HepG2 (cell line): ENCODE measurements around the gene FGF1. TPM values are rescaled to one million over a fixed set of nuclear protein-coding genes. Genes with fewer than 3 reads are reported as not detected.

Experiments used
- ATAC-seq: fragments of 200-7000 bp; cut with Tn5 transposase; 3 replicates; pipeline ENCODE4 v1.9.1; 2020; ENCODE audit warnings: mild to moderate bottlenecking, moderate library complexity
- BruUV-seq: library from RNA; stranded (reverse); fragments of 400-500 nt; replicated peaks from 2 replicates; lab custom pipeline; 2021; lab: Mats Ljungman, UMichigan
- CTCF ChIA-PET: fragments of 300-600 bp; formaldehyde crosslinking; extraction: SDS; loops from one replicate; lab custom pipeline; 2021; ENCODE audit warnings: low total read pairs, inconsistent platforms, low intra/inter-chr PET ratio; lab: Yijun Ruan, JAX
- POLR2A ChIA-PET: fragments of 350-600 bp; sonication (Branson Sonifier 250); formaldehyde crosslinking; loops from one replicate; lab custom pipeline; 2020; ENCODE audit warnings: antibody characterized with exemption, inconsistent platforms; lab: Yijun Ruan, JAX
- DNase-seq: peaks from one replicate; pipeline ENCODE4 v3.0.0-alpha.2; 2015; ENCODE audit warnings: low spot score
- FAIRE-seq: peaks from 3 replicates; lab custom pipeline; 2011; peaks lifted over from hg19 to GRCh38; lab: Jason Lieb, UNC
- H2AFZ ChIP-seq: one replicate; pipeline ENCODE4 v1.6.1; 2011; ENCODE audit warnings: low read length, inconsistent platforms
- H3K27ac ChIP-seq: fragments of 300-600 bp; 3 replicates; pipeline ENCODE4 v1.8.0; 2011; ENCODE audit warnings: mixed run types, mild to moderate bottlenecking, mixed read lengths, low read length, inconsistent platforms; ENCODE audit not compliant: insufficient read depth; ENCODE audit errors: extremely low read length
- H3K27me3 ChIP-seq, 2 experiments: fragments of 200-600 bp in 1 of 2; 2 replicates in 1 of 2; 3 replicates in 1 of 2; pipeline versions ENCODE4 v1.6.0 to v1.8.0; 2011; ENCODE audit warnings: low read length in 2 of 2, mild to moderate bottlenecking in 2 of 2, moderate library complexity in 2 of 2, inconsistent platforms in 1 of 2; ENCODE audit not compliant: insufficient read depth in 2 of 2, control insufficient read depth in 1 of 2
- H3K36me3 ChIP-seq, 2 experiments: fragments of 200-600 bp in 1 of 2; replicated peaks in 1 of 2; 2 replicates in 1 of 2; 3 replicates in 1 of 2; pipeline versions ENCODE4 v1.5.1 to v1.8.0; 2011; ENCODE audit warnings: low read length in 2 of 2, inconsistent platforms in 1 of 2; ENCODE audit not compliant: insufficient read depth in 2 of 2, control insufficient read depth in 1 of 2
- H3K4me1 ChIP-seq: 2 replicates; pipeline ENCODE4 v1.5.1; 2012; ENCODE audit warnings: low read length, inconsistent platforms; ENCODE audit not compliant: insufficient read depth
- H3K4me2 ChIP-seq: 2 replicates; pipeline ENCODE4 v1.6.0; 2011; ENCODE audit warnings: low read depth, low read length, inconsistent platforms
- H3K4me3 ChIP-seq, 3 experiments: fragments of 200-600 bp in 1 of 3; sonication (generic), shearing (Covaris generic) in 1 of 3; replicated peaks in 1 of 3; 2 replicates each; pipeline ENCODE4 v1.5.1; 2011 to 2016; ENCODE audit warnings: low read length in 3 of 3, inconsistent platforms in 2 of 3, low read depth in 2 of 3, mild to moderate bottlenecking in 2 of 3, control low read depth in 1 of 3, mixed read lengths in 1 of 3; ENCODE audit not compliant: insufficient read depth in 1 of 3
- H3K79me2 ChIP-seq: one replicate; pipeline ENCODE4 v1.6.1; 2011; ENCODE audit warnings: low read length, inconsistent platforms; ENCODE audit not compliant: insufficient read depth
- H3K9ac ChIP-seq: 2 replicates; pipeline ENCODE4 v1.6.0; 2011; ENCODE audit warnings: mild to moderate bottlenecking, low read depth, low read length, inconsistent platforms; ENCODE audit not compliant: insufficient read depth
- H3K9me3 ChIP-seq: 2 replicates; pipeline ENCODE4 v1.5.1; 2012; ENCODE audit warnings: mild to moderate bottlenecking, low read length
- H4K20me1 ChIP-seq: 2 replicates; pipeline ENCODE4 v1.6.0; 2011; ENCODE audit warnings: inconsistent platforms, mild to moderate bottlenecking, low read length, moderate library complexity; ENCODE audit not compliant: insufficient read depth
- ATM ChIP-seq: fragments of 450-650 bp; IDR thresholded peaks from 2 replicates; pipeline ENCODE4 v1.7.1; 2017; ENCODE audit warnings: mild to moderate bottlenecking, borderline replicate concordance
- CC2D1A ChIP-seq: sonication (generic); formaldehyde crosslinking; IDR thresholded peaks from 2 replicates; pipeline ENCODE4 v1.8.1; 2023; ENCODE audit warnings: mild to moderate bottlenecking, missing genetic modification reagents
- ELF3 ChIP-seq: IDR thresholded peaks from 2 replicates; pipeline ENCODE4 v1.6.1; 2016; ENCODE audit warnings: missing genetic modification reagents, missing compliant biosample characterization
- HES4 ChIP-seq: sonication (generic); formaldehyde crosslinking; IDR thresholded peaks from 2 replicates; pipeline ENCODE4 v1.9.0; 2021; ENCODE audit warnings: mild to moderate bottlenecking, missing genetic modification reagents, borderline replicate concordance
- NFATC3 ChIP-seq: sonication (generic); formaldehyde crosslinking; IDR thresholded peaks from 2 replicates; pipeline ENCODE4 v1.5.1; 2020; ENCODE audit warnings: mild to moderate bottlenecking, missing genetic modification reagents
- POLR2AphosphoS5 ChIP-seq: IDR thresholded peaks from 2 replicates; pipeline ENCODE4 v1.6.1; 2012; ENCODE audit warnings: low read depth, low read length
- TGIF2 ChIP-seq: IDR thresholded peaks from 2 replicates; pipeline ENCODE4 v1.6.1; 2016; ENCODE audit warnings: control low read depth, missing compliant biosample characterization
- ZSCAN9 ChIP-seq: IDR thresholded peaks from 2 replicates; pipeline ENCODE4 v1.6.1; 2016; ENCODE audit warnings: borderline replicate concordance
- WGBS: methylation state at CpG from one replicate; pipeline ENCODE4 v1.1.6; 2017; ENCODE audit warnings: low lambda C conversion rate; 5-methylcytosine and 5-hydroxymethylcytosine counted together
- in situ Hi-C: cut with HindIII; loops from 2 replicates; pipeline ENCODE4 v1.10.0; 2017; ENCODE audit warnings: low pct_unique_long_range_greater_than_20kb; ENCODE audit not compliant: extremely low pct_ligation_motif_present
- intact Hi-C: fragments of 100-400 bp; cut with micrococcal nuclease; formaldehyde crosslinking; loops from one replicate; pipeline ENCODE4 v1.10.0; 2022; ENCODE audit not compliant: unreplicated experiment
- polyA plus RNA-seq, 8 experiments: library from polyadenylated mRNA; depleted of rRNA in 3 of 8; stranded (reverse) in 7 of 8; unstranded in 1 of 8; fragments of >200 nt; fragmentation: Illumina TruSeq in 4 of 8; extraction: Trizol in 4 of 8; gene quantifications; 2 replicates each; pipeline versions ENCODE4 v1.2.1 to v1.2.3, GENCODE V29; 2011 to 2016; ENCODE audit warnings: low read depth in 4 of 8, missing spikeins in 1 of 8, mixed read lengths in 1 of 8; ENCODE audit not compliant: insufficient read depth in 1 of 8
- total RNA-seq, 5 experiments: library from RNA; depleted of rRNA; stranded (reverse); fragments of >200 nt; fragmentation: Illumina TruSeq; extraction: Trizol; gene quantifications; 2 replicates each; pipeline ENCODE4 v1.2.3, GENCODE V29; 2016; ENCODE audit warnings: low read depth in 1 of 5
- TF ChIP-seq, protein P1 (sequence below): sonication (generic); formaldehyde crosslinking; conservative IDR thresholded peaks from 2 replicates; pipeline ENCODE4 v1.8.0; 2022; ENCODE audit warnings: mild to moderate bottlenecking, moderate library complexity, missing genetic modification reagents
- TF ChIP-seq, protein P2 (sequence below): sonication (generic); formaldehyde crosslinking; conservative IDR thresholded peaks from 2 replicates; pipeline ENCODE4 v1.4.0; 2020; ENCODE audit warnings: missing genetic modification reagents

FGF1 gene
- total and polyA plus RNA-seq, 2 of the 13 experiments (the other 11 are each of a cell fraction or from before 2014, with no cell fraction given): not detected

DNA sequence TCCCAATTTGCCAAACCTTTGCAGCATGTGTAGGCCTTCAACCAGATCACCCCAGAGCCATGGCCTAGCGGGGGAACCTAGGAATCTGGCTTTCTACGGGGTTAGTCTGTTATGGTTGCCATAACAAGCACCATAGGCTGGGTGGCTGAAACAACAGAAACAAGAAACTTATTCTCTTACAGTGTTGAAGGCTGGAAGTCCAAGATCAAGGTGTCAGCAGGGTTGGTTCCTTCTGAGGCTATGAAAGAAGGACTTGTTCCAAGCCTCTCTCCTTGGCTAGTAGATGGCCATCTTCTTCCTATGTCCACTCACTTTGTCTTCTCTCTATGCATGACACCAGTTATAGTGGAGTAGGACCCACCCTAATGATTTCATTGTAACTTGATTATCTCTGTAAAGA is 6.1 kb downstream of the FGF1 start:
- no peak for ATAC-seq
- peaks cover 37% of the 10 kb centered on the region for H3K4me1 ChIP-seq
- H4K20me1 ChIP-seq: no peaks in the 10 kb centered on the region
- ChIA-PET CTCF (no interaction called here), POLR2A (no interaction called here)
- WGBS: 19% methylated on average over 2 of the region's 2 CpGs
- no peaks in the 10 kb centered on the region for H3K9me3 ChIP-seq
- peaks cover 0 to 38% of the 10 kb centered on the region in 2 experiments; a peak in 2 of 5 replicates for H3K27me3 ChIP-seq
- H2AFZ ChIP-seq: no peak overlapping the region
- H3K4me2 ChIP-seq: no peak overlapping the region
- H3K4me3 ChIP-seq: no peak overlapping the region
- intact Hi-C loops: no loop called here
- H3K36me3 ChIP-seq: no peaks in the 10 kb centered on the region
- TF ChIP-seq CC2D1A (CRISPR knock-in tag): no peak
- TF ChIP-seq POLR2AphosphoS5: no peak
- no peak for TF ChIP-seq ZSCAN9 (CRISPR knock-in tag)
- no peak for TF ChIP-seq TGIF2 (CRISPR knock-in tag)
- TF ChIP-seq ELF3 (CRISPR knock-in tag): no peak
- no peak for TF ChIP-seq HES4 (CRISPR knock-in tag)
- TF ChIP-seq, protein P1, sequence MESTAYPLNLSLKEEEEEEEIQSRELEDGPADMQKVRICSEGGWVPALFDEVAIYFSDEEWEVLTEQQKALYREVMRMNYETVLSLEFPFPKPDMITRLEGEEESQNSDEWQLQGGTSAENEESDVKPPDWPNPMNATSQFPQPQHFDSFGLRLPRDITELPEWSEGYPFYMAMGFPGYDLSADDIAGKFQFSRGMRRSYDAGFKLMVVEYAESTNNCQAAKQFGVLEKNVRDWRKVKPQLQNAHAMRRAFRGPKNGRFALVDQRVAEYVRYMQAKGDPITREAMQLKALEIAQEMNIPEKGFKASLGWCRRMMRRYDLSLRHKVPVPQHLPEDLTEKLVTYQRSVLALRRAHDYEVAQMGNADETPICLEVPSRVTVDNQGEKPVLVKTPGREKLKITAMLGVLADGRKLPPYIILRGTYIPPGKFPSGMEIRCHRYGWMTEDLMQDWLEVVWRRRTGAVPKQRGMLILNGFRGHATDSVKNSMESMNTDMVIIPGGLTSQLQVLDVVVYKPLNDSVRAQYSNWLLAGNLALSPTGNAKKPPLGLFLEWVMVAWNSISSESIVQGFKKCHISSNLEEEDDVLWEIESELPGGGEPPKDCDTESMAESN (CRISPR knock-in tag): no peak
- no peak for TF ChIP-seq NFATC3 (CRISPR knock-in tag)
- TF ChIP-seq ATM: no peak
- TF ChIP-seq, protein P2, sequence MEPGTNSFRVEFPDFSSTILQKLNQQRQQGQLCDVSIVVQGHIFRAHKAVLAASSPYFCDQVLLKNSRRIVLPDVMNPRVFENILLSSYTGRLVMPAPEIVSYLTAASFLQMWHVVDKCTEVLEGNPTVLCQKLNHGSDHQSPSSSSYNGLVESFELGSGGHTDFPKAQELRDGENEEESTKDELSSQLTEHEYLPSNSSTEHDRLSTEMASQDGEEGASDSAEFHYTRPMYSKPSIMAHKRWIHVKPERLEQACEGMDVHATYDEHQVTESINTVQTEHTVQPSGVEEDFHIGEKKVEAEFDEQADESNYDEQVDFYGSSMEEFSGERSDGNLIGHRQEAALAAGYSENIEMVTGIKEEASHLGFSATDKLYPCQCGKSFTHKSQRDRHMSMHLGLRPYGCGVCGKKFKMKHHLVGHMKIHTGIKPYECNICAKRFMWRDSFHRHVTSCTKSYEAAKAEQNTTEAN (CRISPR knock-in tag): no peak
- TF ChIP-seq, all 625 proteins: peak for 0
- DNase-seq (no peak), FAIRE-seq (no peak)
- Histone ChIP-seq H3K27ac (no peak overlapping the region), H3K79me2 (no peaks in the 10 kb centered on the region), H3K9ac (no peak overlapping the region)
- BruUV-seq: no TSS peak
- in situ Hi-C loops: no loop called here
